GM19455 (cell line): ENCODE results near the gene CELA1.
"Not testable (repeated sequence)": the region's sequence is repeated elsewhere in the genome, so short reads cannot be mapped to it uniquely, and the experiment has no call there.

Source experiments
- ATAC-seq: cut with Tn5 transposase; IDR thresholded peaks from one replicate; pipeline ENCODE4 v1.9.1; 2021; ENCODE audit not compliant: unreplicated experiment

The CELA1 gene

GRCh38 chr12:51320695-51321320 lies 25.7 kb downstream of the CELA1 start:
- ATAC-seq, result no peak

- ATAC-seq, result no peak
Observed at GRCh38 chr12:51320311-51320694, 26.2 kb downstream of the CELA1 start.

- ATAC-seq, result no peak
Observed at GRCh38 chr12:51318846-51319599, 27.5 kb downstream of the CELA1 start.

GRCh38 chr12:51318057-51318806 lies 28.2 kb downstream of the CELA1 start:
- ATAC-seq, result not testable (repeated sequence)

GRCh38 chr12:51311389-51311788 lies 35.1 kb downstream of the CELA1 start:
- ATAC-seq, result no peak

- no peak for ATAC-seq
Observed at GRCh38 chr12:51307655-51308593, 38.6 kb downstream of the CELA1 start.

GRCh38 chr12:51306507-51306906 lies 40.0 kb downstream of the CELA1 start:
- no peak for ATAC-seq

- not testable (repeated sequence) for ATAC-seq
Observed at GRCh38 chr12:51300768-51301167, 45.7 kb downstream of the CELA1 start.

- ATAC-seq, result no peak
Observed at GRCh38 chr12:51295651-51296050, 50.8 kb downstream of the CELA1 start.

- not testable (repeated sequence) for ATAC-seq
Observed at GRCh38 chr12:51294097-51294496, 52.4 kb downstream of the CELA1 start.

- no peak for ATAC-seq
Observed at GRCh38 chr12:51293696-51294095, 52.8 kb downstream of the CELA1 start.

GRCh38 chr12:51291603-51292513 lies 54.6 kb downstream of the CELA1 start:
- ATAC-seq, result peak; percentile 55

- no peak for ATAC-seq
Observed at GRCh38 chr12:51285843-51286242, 60.6 kb downstream of the CELA1 start.

GRCh38 chr12:51281202-51281924 lies 65.1 kb downstream of the CELA1 start:
- no peak for ATAC-seq
